PC-3 (cell line): ENCODE data around the gene DIP2C. TPM values are rescaled to one million over a fixed set of nuclear protein-coding genes. Genes with fewer than 3 reads are reported as not detected.

ENCODE experiments used
- ATAC-seq: fragments of 200-7000 bp; cut with Tn5 transposase; 2 replicates; pipeline ENCODE4 v1.9.1; 2020; ENCODE audit warnings: mild to moderate bottlenecking, moderate library complexity
- BruUV-seq: library from RNA; stranded (reverse); fragments of 400-500 nt; replicated peaks from 2 replicates; lab custom pipeline; 2021; lab: Mats Ljungman, UMichigan
- CTCF ChIA-PET: fragments of 300-600 bp; sonication (Branson Sonifier 250); formaldehyde crosslinking; loops from one replicate; lab custom pipeline; 2022; ENCODE audit warnings: antibody characterized with exemption; lab: Charles Lee
- POLR2A ChIA-PET: fragments of 300-600 bp; sonication (Branson Sonifier 250); formaldehyde crosslinking; loops from one replicate; lab custom pipeline; 2022; ENCODE audit warnings: antibody characterized with exemption; ENCODE audit not compliant: unreplicated experiment; lab: Charles Lee
- DNase-seq: peaks from one replicate; pipeline ENCODE4 v3.0.0-alpha.2; 2015
- H2AFZ ChIP-seq: fragments of 300-600 bp; sonication (generic); 2 replicates; pipeline ENCODE4 v1.6.0; 2016; ENCODE audit warnings: antibody characterized with exemption, low read length
- H3F3A ChIP-seq: fragments of 300-600 bp; sonication (generic); one replicate; pipeline ENCODE4 v1.6.0; 2017; ENCODE audit warnings: antibody characterized with exemption, low read length, control low read depth, mild to moderate bottlenecking; ENCODE audit not compliant: unreplicated experiment
- H3K27ac ChIP-seq: fragments of 300-600 bp; sonication (generic); 2 replicates; pipeline ENCODE4 v1.5.1; 2016; ENCODE audit warnings: mild to moderate bottlenecking, low read length
- H3K27me3 ChIP-seq: fragments of 300-600 bp; sonication (generic); 2 replicates; pipeline ENCODE4 v1.6.1; 2016; ENCODE audit warnings: low read length, mixed read lengths
- H3K36me3 ChIP-seq: fragments of 300-600 bp; sonication (generic); 2 replicates; pipeline ENCODE4 v1.6.1; 2016; ENCODE audit warnings: low read depth, mixed run types, low read length, mixed read lengths
- H3K4me1 ChIP-seq: fragments of 300-600 bp; sonication (generic); 2 replicates; pipeline ENCODE4 v1.5.1; 2016; ENCODE audit warnings: low read length; ENCODE audit not compliant: insufficient read depth
- H3K4me2 ChIP-seq: fragments of 300-600 bp; sonication (generic); 2 replicates; pipeline ENCODE4 v1.6.0; 2016; ENCODE audit warnings: low read length
- H3K4me3 ChIP-seq: fragments of 300-600 bp; sonication (generic); 2 replicates; pipeline ENCODE4 v1.5.1; 2016; ENCODE audit warnings: mild to moderate bottlenecking, low read length, mixed read lengths
- H3K79me2 ChIP-seq: fragments of 300-600 bp; sonication (generic); 2 replicates; pipeline ENCODE4 v1.6.1; 2017; ENCODE audit warnings: low read length, mixed read lengths
- H3K9ac ChIP-seq: fragments of 300-600 bp; sonication (generic); 2 replicates; pipeline ENCODE4 v1.6.0; 2016; ENCODE audit warnings: mild to moderate bottlenecking, low read length
- H3K9me2 ChIP-seq: fragments of 300-600 bp; sonication (generic); replicated peaks from 2 replicates; pipeline ENCODE4 v1.6.1; 2016; ENCODE audit warnings: mixed run types, low read length, mixed read lengths
- H3K9me3 ChIP-seq: fragments of 300-600 bp; sonication (generic); 2 replicates; pipeline ENCODE4 v1.6.1; 2016; ENCODE audit warnings: low read length, mixed read lengths
- H4K20me1 ChIP-seq: fragments of 300-600 bp; sonication (generic); 2 replicates; pipeline ENCODE4 v1.6.1; 2016; ENCODE audit warnings: low read length, mixed read lengths
- CTCF ChIP-seq: fragments of 300-600 bp; sonication (generic); conservative IDR thresholded peaks from 2 replicates; pipeline ENCODE4 v1.5.1; 2017; ENCODE audit warnings: antibody characterized with exemption, low read depth, mild to moderate bottlenecking, low read length
- EZH2 ChIP-seq: fragments of 300-600 bp; sonication (generic); IDR thresholded peaks from one replicate; pipeline ENCODE4 v1.6.1; 2017; ENCODE audit warnings: antibody characterized with exemption, mild to moderate bottlenecking, low read length; ENCODE audit not compliant: unreplicated experiment
- EZH2phosphoT487 ChIP-seq: fragments of 300-600 bp; sonication (generic); IDR thresholded peaks from 2 replicates; pipeline ENCODE4 v1.6.1; 2018; ENCODE audit warnings: mild to moderate bottlenecking, antibody characterized with exemption, low read length, borderline replicate concordance
- intact Hi-C: fragments of 100-400 bp; cut with micrococcal nuclease; formaldehyde crosslinking; loops from 2 replicates; pipeline ENCODE4 v1.9.0; 2023
- total RNA-seq: library from RNA; depleted of rRNA; stranded (reverse); fragments of >200 nt; gene quantifications from 2 replicates; pipeline ENCODE4 v1.2.3, GENCODE V29; 2014

Gene DIP2C
- total RNA-seq, 1 experiment from 2014 or later: 3.1 TPM

- Histone ChIP-seq H3K9ac (no peak overlapping the region), H4K20me1 (no peaks in the 10 kb centered on the region), H3K79me2 (no peaks in the 10 kb centered on the region), H3K9me2 (no peaks in the 10 kb centered on the region), H3K27me3 (no peaks in the 10 kb centered on the region), H2AFZ (no peak overlapping the region), H3K4me3 (no peak overlapping the region), H3K9me3 (no peaks in the 10 kb centered on the region), H3K27ac (no peak overlapping the region), H3K4me2 (no peak overlapping the region), H3F3A (no peaks in the 10 kb centered on the region), H3K4me1 (no peaks in the 10 kb centered on the region), H3K36me3 (no peaks in the 10 kb centered on the region)
- TF ChIP-seq EZH2 (no peak), CTCF (no peak), EZH2phosphoT487 (no peak)
- no peak for DNase-seq
- no TSS peak for BruUV-seq
- POLR2A ChIA-PET: no interaction called here
- CTCF ChIA-PET: no interaction called here
- intact Hi-C loops: no loop called here
- no peak for ATAC-seq
Observed at GRCh38 chr10:631266-631665, 58.2 kb downstream of the DIP2C start.

DNA sequence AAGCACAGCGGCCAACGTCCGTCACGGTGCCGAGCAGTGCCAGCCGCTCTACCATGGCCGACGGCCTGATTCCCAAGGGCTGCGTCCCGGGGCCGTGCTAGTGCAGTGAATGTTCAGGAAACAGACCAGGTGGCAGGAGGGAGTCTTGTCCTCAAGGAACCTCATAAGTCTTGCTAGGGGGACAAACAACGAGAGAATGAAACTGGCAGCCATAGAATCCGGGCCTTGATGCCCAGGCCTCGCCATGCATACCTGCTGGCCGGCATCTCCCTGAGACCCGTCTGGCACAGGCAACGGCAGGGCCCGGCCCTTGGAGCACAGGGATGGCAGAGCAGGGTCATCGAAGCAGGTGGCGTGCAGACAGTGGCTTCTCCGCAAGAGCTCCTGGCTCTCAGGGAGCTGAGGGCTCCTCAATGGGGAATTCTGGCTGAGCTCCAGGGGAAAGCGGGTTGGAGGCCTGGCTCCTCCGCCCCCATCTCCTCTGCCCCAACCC, 58.8 kb downstream of the DIP2C start:
- H3K4me1 ChIP-seq: no peaks in the 10 kb centered on the region
- H3K27ac ChIP-seq: no peak overlapping the region
- BruUV-seq: no TSS peak
- H3K9ac ChIP-seq: no peak overlapping the region
- H3F3A ChIP-seq: no peaks in the 10 kb centered on the region
- ChIA-PET CTCF (no interaction called here), POLR2A (no interaction called here)
- no peaks in the 10 kb centered on the region for H3K27me3 ChIP-seq
- no peaks in the 10 kb centered on the region for H3K9me2 ChIP-seq
- H3K36me3 ChIP-seq: no peaks in the 10 kb centered on the region
- H3K9me3 ChIP-seq: no peaks in the 10 kb centered on the region
- TF ChIP-seq CTCF (no peak), EZH2phosphoT487 (no peak), EZH2 (no peak)
- no peak overlapping the region for H2AFZ ChIP-seq
- intact Hi-C loops: no loop called here
- no peaks in the 10 kb centered on the region for H4K20me1 ChIP-seq
- DNase-seq (no peak), ATAC-seq (no peak)
- no peaks in the 10 kb centered on the region for H3K79me2 ChIP-seq
- H3K4me2 ChIP-seq: no peak overlapping the region
- H3K4me3 ChIP-seq: no peak overlapping the region

GRCh38 chr10:629186-629998, 60.1 kb downstream of the DIP2C start:
- ATAC-seq (no peak), DNase-seq (no peak)
- ChIA-PET POLR2A (no interaction called here), CTCF (no interaction called here)
- Histone ChIP-seq H3F3A (no peaks in the 10 kb centered on the region), H3K4me1 (no peaks in the 10 kb centered on the region), H2AFZ (no peak overlapping the region), H3K9ac (no peak overlapping the region), H3K36me3 (no peaks in the 10 kb centered on the region), H4K20me1 (no peaks in the 10 kb centered on the region), H3K27ac (no peak overlapping the region), H3K4me2 (no peak overlapping the region), H3K9me2 (no peaks in the 10 kb centered on the region), H3K79me2 (no peaks in the 10 kb centered on the region), H3K9me3 (no peaks in the 10 kb centered on the region), H3K4me3 (no peak overlapping the region), H3K27me3 (no peaks in the 10 kb centered on the region)
- TF ChIP-seq EZH2 (no peak), EZH2phosphoT487 (no peak), CTCF (no peak)
- no TSS peak for BruUV-seq
- intact Hi-C loops: no loop called here
